ENCODE measurements around the gene SARS1. TPM values are rescaled to one million over a fixed set of nuclear protein-coding genes. Genes with fewer than 3 reads are reported as not detected.
A peak's percentile ranks its signal among the peaks of the same experiment; 100 is the strongest.
"Not testable (repeated sequence)": the region's sequence is repeated elsewhere in the genome, so short reads cannot be mapped to it uniquely, and the experiment has no call there.

SARS1 gene
- total RNA-seq = 235 and 310 TPM in 2 replicates

- DNase-seq (ENCODE audit: low read depth) = peak; percentile 85
- TF ChIP-seq, protein P1, sequence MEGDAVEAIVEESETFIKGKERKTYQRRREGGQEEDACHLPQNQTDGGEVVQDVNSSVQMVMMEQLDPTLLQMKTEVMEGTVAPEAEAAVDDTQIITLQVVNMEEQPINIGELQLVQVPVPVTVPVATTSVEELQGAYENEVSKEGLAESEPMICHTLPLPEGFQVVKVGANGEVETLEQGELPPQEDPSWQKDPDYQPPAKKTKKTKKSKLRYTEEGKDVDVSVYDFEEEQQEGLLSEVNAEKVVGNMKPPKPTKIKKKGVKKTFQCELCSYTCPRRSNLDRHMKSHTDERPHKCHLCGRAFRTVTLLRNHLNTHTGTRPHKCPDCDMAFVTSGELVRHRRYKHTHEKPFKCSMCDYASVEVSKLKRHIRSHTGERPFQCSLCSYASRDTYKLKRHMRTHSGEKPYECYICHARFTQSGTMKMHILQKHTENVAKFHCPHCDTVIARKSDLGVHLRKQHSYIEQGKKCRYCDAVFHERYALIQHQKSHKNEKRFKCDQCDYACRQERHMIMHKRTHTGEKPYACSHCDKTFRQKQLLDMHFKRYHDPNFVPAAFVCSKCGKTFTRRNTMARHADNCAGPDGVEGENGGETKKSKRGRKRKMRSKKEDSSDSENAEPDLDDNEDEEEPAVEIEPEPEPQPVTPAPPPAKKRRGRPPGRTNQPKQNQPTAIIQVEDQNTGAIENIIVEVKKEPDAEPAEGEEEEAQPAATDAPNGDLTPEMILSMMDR (IDR thresholded peaks at IDR 0.05; ENCODE audit: insufficient read depth, low read depth, low read length) = no peak
- H3K4me3 ChIP-seq (ENCODE audit: low read depth, low read length) = peak within 1 kb of the TSS; percentile 100
These were observed at the start of gene SARS1 for GRCh38 chr1:109213824-109214693. TSS of gene SARS1 (plus strand) at chr1:109213918. CDS start at chr1:109213993, 75 bp downstream.

GRCh38 chr1:109164538-109164937 is 49.2 kb upstream of the SARS1 start:
- TF ChIP-seq, protein P1 (IDR thresholded peaks at IDR 0.05; ENCODE audit: insufficient read depth, low read depth, low read length) = no peak
- DNase-seq (ENCODE audit: low read depth) = no peak
- no peak overlapping the region for H3K4me3 ChIP-seq (ENCODE audit: low read depth, low read length)

- TF ChIP-seq, protein P1 (IDR thresholded peaks at IDR 0.05; ENCODE audit: insufficient read depth, low read depth, low read length) = no peak
- peak; percentile 58 for DNase-seq (ENCODE audit: low read depth)
- no peak overlapping the region for H3K4me3 ChIP-seq (ENCODE audit: low read depth, low read length)
These were observed 46.7 kb upstream of the SARS1 start for GRCh38 chr1:109167001-109167506.

DNA sequence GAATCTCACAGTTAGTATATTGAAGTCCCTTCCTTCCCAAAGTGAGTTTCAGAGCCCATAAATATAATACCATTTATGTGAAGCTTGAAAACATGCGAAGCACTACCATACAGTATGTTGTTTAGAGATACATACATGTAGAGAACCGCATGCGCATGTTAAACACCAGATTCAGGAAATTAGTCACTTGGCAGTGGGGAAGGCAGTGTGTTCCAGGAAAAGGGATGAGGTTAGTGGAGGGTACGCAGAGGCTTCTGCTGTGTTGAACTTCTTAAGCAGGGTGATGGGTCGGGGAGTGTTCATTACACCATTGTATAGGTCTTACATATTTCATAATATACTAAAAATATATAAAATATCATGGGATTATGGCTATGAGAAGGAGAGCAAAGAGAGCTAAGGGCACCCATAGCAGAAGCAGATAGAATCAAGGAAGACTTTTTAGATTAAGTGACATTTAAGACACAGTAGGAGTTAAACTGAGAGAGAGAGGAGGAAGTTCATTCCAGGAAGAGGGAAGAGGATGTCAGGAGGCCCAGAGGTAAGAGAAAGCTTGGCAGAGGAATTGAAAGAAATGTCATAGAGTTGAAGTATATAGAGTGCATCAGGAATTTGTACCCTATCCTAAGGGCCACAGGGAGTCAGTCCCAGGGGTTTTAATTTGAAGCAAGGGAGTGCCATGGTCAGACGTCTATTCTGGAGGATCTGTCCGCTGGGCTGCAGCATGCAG is 43.5 kb upstream of the SARS1 start:
- H3K4me3 ChIP-seq (ENCODE audit: low read depth, low read length) = no peak overlapping the region
- TF ChIP-seq, protein P1 (IDR thresholded peaks at IDR 0.05; ENCODE audit: insufficient read depth, low read depth, low read length) = no peak
- no peak for DNase-seq (ENCODE audit: low read depth)

DNA sequence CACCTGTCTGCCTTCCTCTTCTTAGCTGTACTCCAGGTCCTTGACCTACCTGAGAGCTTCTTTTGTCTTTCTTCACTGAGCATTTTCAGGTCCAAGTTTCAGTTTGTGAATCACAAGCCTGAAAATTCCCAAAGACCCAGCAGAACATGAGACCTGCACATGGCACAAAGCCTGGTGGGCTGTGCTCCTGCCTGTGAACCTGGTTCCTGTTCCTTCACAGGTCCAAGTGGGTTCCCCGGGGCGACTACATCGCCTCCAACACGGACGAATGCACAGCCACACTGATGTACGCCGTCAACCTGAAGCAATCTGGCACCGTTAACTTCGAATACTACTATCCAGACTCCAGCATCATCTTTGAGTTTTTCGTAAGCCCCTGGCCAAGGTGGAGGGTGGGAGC is 42.1 kb upstream of the SARS1 start:
- no peak for DNase-seq (ENCODE audit: low read depth)
- no peak overlapping the region for H3K4me3 ChIP-seq (ENCODE audit: low read depth, low read length)
- TF ChIP-seq, protein P1 (IDR thresholded peaks at IDR 0.05; ENCODE audit: insufficient read depth, low read depth, low read length) = no peak

DNA sequence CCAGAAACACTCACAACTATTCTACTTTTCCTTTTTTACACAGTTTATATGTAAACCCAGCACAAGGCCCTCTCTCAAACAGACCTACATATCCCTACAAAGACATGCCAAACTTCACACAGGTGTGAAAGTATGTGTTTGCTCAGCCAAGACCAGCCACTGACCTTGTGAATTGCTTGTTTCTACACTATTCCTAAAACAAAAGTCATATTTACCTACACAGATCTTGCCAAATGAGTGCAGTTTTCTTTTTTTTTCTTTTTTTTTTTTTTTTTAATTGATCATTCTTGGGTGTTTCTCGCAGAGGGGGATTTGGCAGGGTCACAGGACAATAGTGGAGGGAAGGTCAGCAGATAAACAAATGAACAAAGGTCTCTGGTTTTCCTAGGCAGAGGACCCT is 37.4 kb upstream of the SARS1 start:
- not testable (repeated sequence) for H3K4me3 ChIP-seq (ENCODE audit: low read depth, low read length); DNase-seq (ENCODE audit: low read depth)

GRCh38 chr1:109180715-109181084 is 33.0 kb upstream of the SARS1 start:
- DNase-seq (ENCODE audit: low read depth); H3K4me3 ChIP-seq (ENCODE audit: low read depth, low read length): not testable (repeated sequence)

Data from fibroblast of villous mesenchyme (primary cell).